Measurements from ENCODE around the gene POU2F2.

Gene POU2F2

GRCh38 chr19:42126574-42126973 lies 5.7 kb downstream of the POU2F2 start:
- Histone ChIP-seq H3K18ac (ENCODE audit: low read length) (no peak overlapping the region), H4K5ac (ENCODE audit: low read length) (no peak overlapping the region), H3K56ac (ENCODE audit: low read length) (no peak overlapping the region), H2BK120ac (ENCODE audit: low read depth, low read length) (no peak overlapping the region), H3K4me3 (ENCODE audit: low read length) (no peak overlapping the region), H4K8ac (ENCODE audit: low read depth, low read length) (no peak overlapping the region), H2BK15ac (replicated peaks; ENCODE audit: low read depth) (no peak overlapping the region), H3K4me1 (ENCODE audit: control insufficient read depth, low read depth, low read length) (no peaks in the 10 kb centered on the region), H2AK5ac (ENCODE audit: low read length) (no peak overlapping the region), H3K36me3 (ENCODE audit: control insufficient read depth, insufficient read depth, low read length) (no peaks in the 10 kb centered on the region), H3K27me3 (ENCODE audit: insufficient read depth, low read length, poor library complexity) (no peaks in the 10 kb centered on the region), H3K4ac (ENCODE audit: low read depth, low read length) (no peak overlapping the region), H3K23ac (ENCODE audit: low read length) (no peak overlapping the region), H3K4me2 (ENCODE audit: low read length) (no peak overlapping the region), H2BK5ac (ENCODE audit: low read length) (no peak overlapping the region), H3K79me1 (ENCODE audit: low read length) (no peaks in the 10 kb centered on the region), H3K9ac (ENCODE audit: low read length) (no peak overlapping the region), H3K79me2 (ENCODE audit: control insufficient read depth, insufficient read depth, low read length) (no peaks in the 10 kb centered on the region), H3K27ac (ENCODE audit: low read depth, low read length) (no peak overlapping the region)
- no peak for DNase-seq
- WGBS (ENCODE audit: extremely low coverage, insufficient coverage, low lambda C conversion rate): no CpG with 5 or more reads among the region's 5 CpGs

GRCh38 chr19:42125536-42125935 lies 6.7 kb downstream of the POU2F2 start:
- peak; percentile 45 for DNase-seq
- Histone ChIP-seq H3K4ac (ENCODE audit: low read depth, low read length) (no peak overlapping the region), H3K27me3 (ENCODE audit: insufficient read depth, low read length, poor library complexity) (no peaks in the 10 kb centered on the region), H3K4me2 (ENCODE audit: low read length) (no peak overlapping the region), H3K9ac (ENCODE audit: low read length) (no peak overlapping the region), H3K36me3 (ENCODE audit: control insufficient read depth, insufficient read depth, low read length) (no peaks in the 10 kb centered on the region), H2BK15ac (replicated peaks; ENCODE audit: low read depth) (no peak overlapping the region), H3K27ac (ENCODE audit: low read depth, low read length) (no peak overlapping the region), H3K56ac (ENCODE audit: low read length) (no peak overlapping the region), H4K5ac (ENCODE audit: low read length) (no peak overlapping the region), H3K23ac (ENCODE audit: low read length) (no peak overlapping the region), H3K79me2 (ENCODE audit: control insufficient read depth, insufficient read depth, low read length) (no peaks in the 10 kb centered on the region), H3K79me1 (ENCODE audit: low read length) (no peaks in the 10 kb centered on the region), H3K4me3 (ENCODE audit: low read length) (no peak overlapping the region), H3K18ac (ENCODE audit: low read length) (no peak overlapping the region), H2BK120ac (ENCODE audit: low read depth, low read length) (no peak overlapping the region), H3K4me1 (ENCODE audit: control insufficient read depth, low read depth, low read length) (peaks cover 2% of the 10 kb centered on the region), H4K8ac (ENCODE audit: low read depth, low read length) (no peak overlapping the region), H2AK5ac (ENCODE audit: low read length) (no peak overlapping the region), H2BK5ac (ENCODE audit: low read length) (no peak overlapping the region)
- no CpG with 5 or more reads among the region's 6 CpGs for WGBS (ENCODE audit: extremely low coverage, insufficient coverage, low lambda C conversion rate)

- Histone ChIP-seq H3K18ac (ENCODE audit: low read length) (no peak overlapping the region), H2BK15ac (replicated peaks; ENCODE audit: low read depth) (no peak overlapping the region)
- no CpG with 5 or more reads among the region's 5 CpGs for WGBS (ENCODE audit: extremely low coverage, insufficient coverage, low lambda C conversion rate)
Observed at GRCh38 chr19:42124386-42124901, 7.8 kb downstream of the POU2F2 start.

GRCh38 chr19:42123765-42124164 lies 8.5 kb downstream of the POU2F2 start:
- no peak overlapping the region for H2BK120ac ChIP-seq (ENCODE audit: low read depth, low read length)
- H3K23ac ChIP-seq (ENCODE audit: low read length): no peak overlapping the region
- no peak overlapping the region for H4K5ac ChIP-seq (ENCODE audit: low read length)
- H3K18ac ChIP-seq (ENCODE audit: low read length): no peak overlapping the region
- H2AK5ac ChIP-seq (ENCODE audit: low read length): no peak overlapping the region
- H3K56ac ChIP-seq (ENCODE audit: low read length): no peak overlapping the region
- no peaks in the 10 kb centered on the region for H3K27me3 ChIP-seq (ENCODE audit: insufficient read depth, low read length, poor library complexity)
- WGBS (ENCODE audit: extremely low coverage, insufficient coverage, low lambda C conversion rate): no CpG with 5 or more reads among the region's 1 CpG
- no peak overlapping the region for H3K27ac ChIP-seq (ENCODE audit: low read depth, low read length)
- no peaks in the 10 kb centered on the region for H3K79me2 ChIP-seq (ENCODE audit: control insufficient read depth, insufficient read depth, low read length)
- H3K4me3 ChIP-seq (ENCODE audit: low read length): no peak overlapping the region
- H3K36me3 ChIP-seq (ENCODE audit: control insufficient read depth, insufficient read depth, low read length): no peaks in the 10 kb centered on the region
- H4K8ac ChIP-seq (ENCODE audit: low read depth, low read length): no peak overlapping the region
- H2BK15ac ChIP-seq (replicated peaks; ENCODE audit: low read depth): no peak overlapping the region
- H3K9ac ChIP-seq (ENCODE audit: low read length): no peak overlapping the region
- H3K4me2 ChIP-seq (ENCODE audit: low read length): no peak overlapping the region
- no peak for DNase-seq
- no peak overlapping the region for H3K4ac ChIP-seq (ENCODE audit: low read depth, low read length)
- H3K4me1 ChIP-seq (ENCODE audit: control insufficient read depth, low read depth, low read length): peaks cover 2% of the 10 kb centered on the region
- H2BK5ac ChIP-seq (ENCODE audit: low read length): no peak overlapping the region
- no peaks in the 10 kb centered on the region for H3K79me1 ChIP-seq (ENCODE audit: low read length)

More at GRCh38 chr19:42124386-42124901, 7.8 kb downstream of the POU2F2 start:
- H3K56ac ChIP-seq (ENCODE audit: low read length): no peak overlapping the region
- DNase-seq: no peak
- no peak overlapping the region for H3K23ac ChIP-seq (ENCODE audit: low read length)
- no peak overlapping the region for H2BK120ac ChIP-seq (ENCODE audit: low read depth, low read length)
- no peak overlapping the region for H3K4ac ChIP-seq (ENCODE audit: low read depth, low read length)
- no peak overlapping the region for H4K5ac ChIP-seq (ENCODE audit: low read length)
- no peak overlapping the region for H3K9ac ChIP-seq (ENCODE audit: low read length)
- no peak overlapping the region for H2AK5ac ChIP-seq (ENCODE audit: low read length)
- H3K36me3 ChIP-seq (ENCODE audit: control insufficient read depth, insufficient read depth, low read length): no peaks in the 10 kb centered on the region
- H3K4me1 ChIP-seq (ENCODE audit: control insufficient read depth, low read depth, low read length): peaks cover 2% of the 10 kb centered on the region
- no peak overlapping the region for H4K8ac ChIP-seq (ENCODE audit: low read depth, low read length)
- H3K27ac ChIP-seq (ENCODE audit: low read depth, low read length): no peak overlapping the region
- H3K27me3 ChIP-seq (ENCODE audit: insufficient read depth, low read length, poor library complexity): no peaks in the 10 kb centered on the region
- H2BK5ac ChIP-seq (ENCODE audit: low read length): no peak overlapping the region
- H3K79me2 ChIP-seq (ENCODE audit: control insufficient read depth, insufficient read depth, low read length): no peaks in the 10 kb centered on the region
- H3K4me2 ChIP-seq (ENCODE audit: low read length): no peak overlapping the region
- no peaks in the 10 kb centered on the region for H3K79me1 ChIP-seq (ENCODE audit: low read length)
- no peak overlapping the region for H3K4me3 ChIP-seq (ENCODE audit: low read length)

- no CpG with 5 or more reads among the region's 17 CpGs for WGBS (ENCODE audit: extremely low coverage, insufficient coverage, low lambda C conversion rate)
- H3K4me1 ChIP-seq (ENCODE audit: control insufficient read depth, low read depth, low read length): peaks cover 2% of the 10 kb centered on the region
- no peak overlapping the region for H2BK5ac ChIP-seq (ENCODE audit: low read length)
- no peak overlapping the region for H3K18ac ChIP-seq (ENCODE audit: low read length)
- no peaks in the 10 kb centered on the region for H3K79me2 ChIP-seq (ENCODE audit: control insufficient read depth, insufficient read depth, low read length)
- no peak overlapping the region for H2AK5ac ChIP-seq (ENCODE audit: low read length)
- H3K4me2 ChIP-seq (ENCODE audit: low read length): no peak overlapping the region
- no peak overlapping the region for H3K23ac ChIP-seq (ENCODE audit: low read length)
- H3K4me3 ChIP-seq (ENCODE audit: low read length): no peak overlapping the region
- DNase-seq: no peak
- H3K79me1 ChIP-seq (ENCODE audit: low read length): no peaks in the 10 kb centered on the region
- H4K5ac ChIP-seq (ENCODE audit: low read length): no peak overlapping the region
- no peaks in the 10 kb centered on the region for H3K36me3 ChIP-seq (ENCODE audit: control insufficient read depth, insufficient read depth, low read length)
- H3K27ac ChIP-seq (ENCODE audit: low read depth, low read length): no peak overlapping the region
- no peak overlapping the region for H2BK120ac ChIP-seq (ENCODE audit: low read depth, low read length)
- H3K56ac ChIP-seq (ENCODE audit: low read length): no peak overlapping the region
- H3K4ac ChIP-seq (ENCODE audit: low read depth, low read length): no peak overlapping the region
- H2BK15ac ChIP-seq (replicated peaks; ENCODE audit: low read depth): no peak overlapping the region
- H3K27me3 ChIP-seq (ENCODE audit: insufficient read depth, low read length, poor library complexity): no peaks in the 10 kb centered on the region
- no peak overlapping the region for H4K8ac ChIP-seq (ENCODE audit: low read depth, low read length)
- no peak overlapping the region for H3K9ac ChIP-seq (ENCODE audit: low read length)
Observed at GRCh38 chr19:42122691-42123607, 9.3 kb downstream of the POU2F2 start.
